ENCODE results near the gene ATXN10.

DNA sequence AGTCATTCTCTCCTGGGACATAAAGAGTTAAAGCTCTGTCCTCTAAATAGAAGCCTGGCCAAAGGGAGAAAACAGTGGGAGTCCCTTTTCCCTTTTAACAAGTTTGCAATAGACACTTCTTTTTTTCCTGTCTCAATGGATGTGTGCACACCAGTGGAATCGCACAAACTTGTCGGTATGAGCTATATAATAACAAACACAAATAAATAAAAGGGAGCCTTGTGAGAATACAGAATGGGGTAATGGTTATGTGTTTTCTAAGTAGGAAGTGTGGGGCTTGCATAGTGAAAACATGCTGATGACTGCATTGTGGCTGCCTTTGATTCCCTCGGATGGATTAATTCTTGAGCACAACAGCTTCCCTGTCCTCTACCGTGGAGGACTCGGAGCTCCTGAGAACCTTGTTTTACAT is 173.4 kb downstream of the ATXN10 start:
- TF ChIP-seq, protein P1, sequence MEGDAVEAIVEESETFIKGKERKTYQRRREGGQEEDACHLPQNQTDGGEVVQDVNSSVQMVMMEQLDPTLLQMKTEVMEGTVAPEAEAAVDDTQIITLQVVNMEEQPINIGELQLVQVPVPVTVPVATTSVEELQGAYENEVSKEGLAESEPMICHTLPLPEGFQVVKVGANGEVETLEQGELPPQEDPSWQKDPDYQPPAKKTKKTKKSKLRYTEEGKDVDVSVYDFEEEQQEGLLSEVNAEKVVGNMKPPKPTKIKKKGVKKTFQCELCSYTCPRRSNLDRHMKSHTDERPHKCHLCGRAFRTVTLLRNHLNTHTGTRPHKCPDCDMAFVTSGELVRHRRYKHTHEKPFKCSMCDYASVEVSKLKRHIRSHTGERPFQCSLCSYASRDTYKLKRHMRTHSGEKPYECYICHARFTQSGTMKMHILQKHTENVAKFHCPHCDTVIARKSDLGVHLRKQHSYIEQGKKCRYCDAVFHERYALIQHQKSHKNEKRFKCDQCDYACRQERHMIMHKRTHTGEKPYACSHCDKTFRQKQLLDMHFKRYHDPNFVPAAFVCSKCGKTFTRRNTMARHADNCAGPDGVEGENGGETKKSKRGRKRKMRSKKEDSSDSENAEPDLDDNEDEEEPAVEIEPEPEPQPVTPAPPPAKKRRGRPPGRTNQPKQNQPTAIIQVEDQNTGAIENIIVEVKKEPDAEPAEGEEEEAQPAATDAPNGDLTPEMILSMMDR (CRISPR knock-in tag; IDR thresholded peaks at IDR 0.05) = no peak
- TF ChIP-seq, protein P2, sequence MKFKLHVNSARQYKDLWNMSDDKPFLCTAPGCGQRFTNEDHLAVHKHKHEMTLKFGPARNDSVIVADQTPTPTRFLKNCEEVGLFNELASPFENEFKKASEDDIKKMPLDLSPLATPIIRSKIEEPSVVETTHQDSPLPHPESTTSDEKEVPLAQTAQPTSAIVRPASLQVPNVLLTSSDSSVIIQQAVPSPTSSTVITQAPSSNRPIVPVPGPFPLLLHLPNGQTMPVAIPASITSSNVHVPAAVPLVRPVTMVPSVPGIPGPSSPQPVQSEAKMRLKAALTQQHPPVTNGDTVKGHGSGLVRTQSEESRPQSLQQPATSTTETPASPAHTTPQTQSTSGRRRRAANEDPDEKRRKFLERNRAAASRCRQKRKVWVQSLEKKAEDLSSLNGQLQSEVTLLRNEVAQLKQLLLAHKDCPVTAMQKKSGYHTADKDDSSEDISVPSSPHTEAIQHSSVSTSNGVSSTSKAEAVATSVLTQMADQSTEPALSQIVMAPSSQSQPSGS (CRISPR knock-in tag; IDR thresholded peaks at IDR 0.05) = no peak
- TF ChIP-seq JUND (CRISPR knock-in tag; IDR thresholded peaks at IDR 0.05) (no peak), MTF2 (CRISPR knock-in tag; IDR thresholded peaks at IDR 0.05; ENCODE audit: borderline replicate concordance) (no peak), KDM1A (CRISPR knock-in tag; IDR thresholded peaks at IDR 0.05) (no peak)

Data from HepG2 (cell line).